DND-41 (cell line): Measurements from ENCODE around the gene C15orf62.

Source experiments
- ATAC-seq: fragments of 200-7000 bp; cut with Tn5 transposase; 3 replicates; pipeline ENCODE4 v1.9.1; 2021; ENCODE audit warnings: low read depth; ENCODE audit not compliant: insufficient read depth
- DNase-seq: peaks from one replicate; pipeline ENCODE4 v3.0.0-alpha.2; 2020
- H2AFZ ChIP-seq: 2 replicates; pipeline ENCODE4 v1.6.0; 2012; ENCODE audit warnings: low read depth, low read length
- H3K27ac ChIP-seq: 2 replicates; pipeline ENCODE4 v1.5.1; 2012; ENCODE audit warnings: low read length, inconsistent platforms
- H3K27me3 ChIP-seq: fragments of 200-600 bp; sonication (generic); 2 replicates; pipeline ENCODE4 v1.6.0; 2012; ENCODE audit warnings: low read length, mild to moderate bottlenecking, inconsistent platforms; ENCODE audit not compliant: insufficient read depth, poor library complexity
- H3K36me3 ChIP-seq: 2 replicates; pipeline ENCODE4 v1.5.1; 2012; ENCODE audit warnings: low read length, inconsistent platforms; ENCODE audit not compliant: insufficient read depth
- H3K4me1 ChIP-seq: 2 replicates; pipeline ENCODE4 v1.5.1; 2012; ENCODE audit warnings: mild to moderate bottlenecking, low read length; ENCODE audit not compliant: insufficient read depth
- H3K4me2 ChIP-seq: 2 replicates; pipeline ENCODE4 v1.6.0; 2012; ENCODE audit warnings: mild to moderate bottlenecking, moderate library complexity, low read length, inconsistent platforms; ENCODE audit not compliant: insufficient read depth
- H3K4me3 ChIP-seq, 2 experiments: fragments of 200-600 bp in 1 of 2; shearing (Covaris generic) in 1 of 2; 2 replicates each; pipeline ENCODE4 v1.5.1; 2012 to 2016; ENCODE audit warnings: inconsistent platforms in 2 of 2, low read length in 2 of 2, mild to moderate bottlenecking in 2 of 2, low read depth in 1 of 2, moderate library complexity in 1 of 2
- H3K79me2 ChIP-seq: 2 replicates; pipeline ENCODE4 v1.6.0; 2012; ENCODE audit warnings: low read length, inconsistent platforms; ENCODE audit not compliant: insufficient read depth
- H3K9ac ChIP-seq: 2 replicates; pipeline ENCODE4 v1.6.0; 2012; ENCODE audit warnings: low read depth, mild to moderate bottlenecking, inconsistent platforms, low read length, moderate library complexity
- H3K9me3 ChIP-seq: 2 replicates; pipeline ENCODE4 v1.5.1; 2012; ENCODE audit warnings: low read length, moderate library complexity, mild to moderate bottlenecking, inconsistent platforms; ENCODE audit not compliant: insufficient read depth, severe bottlenecking
- H4K20me1 ChIP-seq: 2 replicates; pipeline ENCODE4 v1.6.0; 2012; ENCODE audit warnings: low read length; ENCODE audit not compliant: insufficient read depth
- CTCF ChIP-seq: IDR thresholded peaks from 2 replicates; pipeline ENCODE4 v1.5.1; 2012; ENCODE audit warnings: borderline replicate concordance, low read length, moderate library complexity, mild to moderate bottlenecking; ENCODE audit not compliant: poor library complexity, severe bottlenecking; ENCODE audit errors: extremely low read depth
- EZH2 ChIP-seq: IDR thresholded peaks from 3 replicates; pipeline ENCODE4 v1.6.1; 2012; ENCODE audit warnings: borderline replicate concordance, low read depth, mild to moderate bottlenecking, moderate library complexity, low read length, inconsistent platforms; ENCODE audit not compliant: severe bottlenecking

The C15orf62 gene

GRCh38 chr15:40766194-40766815 lies 3.5 kb upstream of the C15orf62 start:
- Histone ChIP-seq H3K4me1 (peaks cover 36% of the 10 kb centered on the region), H3K9ac (no peak overlapping the region), H3K9me3 (no peaks in the 10 kb centered on the region), H3K27ac (no peak overlapping the region), H4K20me1 (peaks cover 7% of the 10 kb centered on the region), H3K36me3 (peaks cover 19% of the 10 kb centered on the region), H3K27me3 (no peaks in the 10 kb centered on the region), H3K4me2 (no peak overlapping the region), H3K4me3 (no peak overlapping the region), H3K79me2 (no peaks in the 10 kb centered on the region), H2AFZ (no peak overlapping the region)
- TF ChIP-seq CTCF: no peak
- no peak for TF ChIP-seq EZH2
- no peak for ATAC-seq
- DNase-seq: no peak

GRCh38 chr15:40766906-40767837 lies 2.6 kb upstream of the C15orf62 start:
- Histone ChIP-seq H3K36me3 (peaks cover 26% of the 10 kb centered on the region), H2AFZ (no peak overlapping the region), H3K4me2 (no peak overlapping the region), H3K4me1 (peaks cover 37% of the 10 kb centered on the region), H3K79me2 (no peaks in the 10 kb centered on the region), H3K4me3 (no peak overlapping the region), H3K27ac (no peak overlapping the region), H3K9ac (no peak overlapping the region), H4K20me1 (peaks cover 8% of the 10 kb centered on the region), H3K27me3 (no peaks in the 10 kb centered on the region), H3K9me3 (no peaks in the 10 kb centered on the region)
- no peak for TF ChIP-seq EZH2
- TF ChIP-seq CTCF: no peak
- no peak for DNase-seq
- no peak for ATAC-seq

GRCh38 chr15:40767838-40768500 lies 1.8 kb upstream of the C15orf62 start:
- Histone ChIP-seq H4K20me1 (peaks cover 8% of the 10 kb centered on the region), H3K36me3 (peaks cover 33% of the 10 kb centered on the region), H3K27ac (peak overlapping the region; percentile 87; the same call in 1 of the 2 replicates), H2AFZ (no peak overlapping the region), H3K4me2 (no peak overlapping the region), H3K9me3 (no peaks in the 10 kb centered on the region), H3K4me1 (peaks cover 37% of the 10 kb centered on the region), H3K4me3 (no peak overlapping the region), H3K9ac (peak overlapping the region; percentile 49; the same call in 1 of the 2 replicates), H3K79me2 (no peaks in the 10 kb centered on the region), H3K27me3 (no peaks in the 10 kb centered on the region)
- DNase-seq (no peak), ATAC-seq (no peak)
- TF ChIP-seq EZH2: no peak
- TF ChIP-seq CTCF: no peak
